HG02981 (cell line): ENCODE measurements around the gene PLCB1.

ENCODE experiments used
- ATAC-seq: cut with Tn5 transposase; IDR thresholded peaks from one replicate; pipeline ENCODE4 v1.9.1; 2021; ENCODE audit warnings: mild to moderate bottlenecking, moderate library complexity; ENCODE audit not compliant: unreplicated experiment

The PLCB1 gene

GRCh38 chr20:8525017-8525343, 392.9 kb downstream of the PLCB1 start:
- no peak for ATAC-seq

- no peak for ATAC-seq
Measured at GRCh38 chr20:8526610-8527009, 394.5 kb downstream of the PLCB1 start.

- ATAC-seq = peak; percentile 61
Measured at GRCh38 chr20:8527998-8528723, 396.1 kb downstream of the PLCB1 start.

GRCh38 chr20:8530022-8530421, 398.0 kb downstream of the PLCB1 start:
- ATAC-seq = no peak

GRCh38 chr20:8532169-8532568, 400.1 kb downstream of the PLCB1 start:
- no peak for ATAC-seq

- ATAC-seq = no peak
Measured at GRCh38 chr20:8534368-8535160, 402.5 kb downstream of the PLCB1 start.

- ATAC-seq = peak; percentile 53
Measured at GRCh38 chr20:8535403-8536261, 403.6 kb downstream of the PLCB1 start.

GRCh38 chr20:8536262-8536618, 404.2 kb downstream of the PLCB1 start:
- ATAC-seq = no peak

GRCh38 chr20:8540466-8540865, 408.4 kb downstream of the PLCB1 start:
- ATAC-seq = no peak

GRCh38 chr20:8542110-8542486, 410.0 kb downstream of the PLCB1 start:
- no peak for ATAC-seq

GRCh38 chr20:8545212-8545611, 413.1 kb downstream of the PLCB1 start:
- no peak for ATAC-seq

GRCh38 chr20:8547035-8547650, 415.1 kb downstream of the PLCB1 start:
- ATAC-seq = no peak

- no peak for ATAC-seq
Measured at GRCh38 chr20:8547968-8548588, 416.0 kb downstream of the PLCB1 start.

- ATAC-seq = no peak
Measured at GRCh38 chr20:8549192-8549591, 417.1 kb downstream of the PLCB1 start.

GRCh38 chr20:8557711-8558110, 425.6 kb downstream of the PLCB1 start:
- no peak for ATAC-seq

- no peak for ATAC-seq
Measured at GRCh38 chr20:8562356-8562755, 430.3 kb downstream of the PLCB1 start.

- no peak for ATAC-seq
Measured at GRCh38 chr20:8568075-8568474, 436.0 kb downstream of the PLCB1 start.

GRCh38 chr20:8569766-8570165, 437.7 kb downstream of the PLCB1 start:
- no peak for ATAC-seq

- ATAC-seq = no peak
Measured at GRCh38 chr20:8571611-8572010, 439.5 kb downstream of the PLCB1 start.

- no peak for ATAC-seq
Measured at GRCh38 chr20:8573686-8574085, 441.6 kb downstream of the PLCB1 start.

GRCh38 chr20:8575114-8575513, 443.0 kb downstream of the PLCB1 start:
- ATAC-seq = no peak
